Left kidney (tissue), 2 donors: ENCODE measurements around the gene REEP6. TPM values are rescaled to one million over a fixed set of nuclear protein-coding genes. Genes with fewer than 3 reads are reported as not detected.
"Not testable (repeated sequence)": the region's sequence is repeated elsewhere in the genome, so short reads cannot be mapped to it uniquely, and the experiment has no call there.

Experiments
- DNase-seq: peaks from one replicate; pipeline ENCODE4 v3.0.0-alpha.2; 2013
- polyA plus RNA-seq: library from polyadenylated mRNA; unstranded; fragments of 120-200 nt; gene quantifications from one replicate; pipeline ENCODE4 v1.2.1, GENCODE V29; 2013; ENCODE audit not compliant: insufficient read length

Gene REEP6
- polyA plus RNA-seq, 1 donor, result 15.7 TPM

GRCh38 chr19:1505991-1506881 lies 15.3 kb downstream of the REEP6 start:
- DNase-seq, result no peak

- DNase-seq, result no peak
Observed at GRCh38 chr19:1507192-1507660, 16.2 kb downstream of the REEP6 start.

- DNase-seq, result peak; percentile 95
Observed at GRCh38 chr19:1507763-1508506, 17.0 kb downstream of the REEP6 start.

GRCh38 chr19:1508507-1508856 lies 17.5 kb downstream of the REEP6 start:
- DNase-seq, result no peak

- DNase-seq, result no peak
Observed at GRCh38 chr19:1509602-1510441, 18.8 kb downstream of the REEP6 start.

GRCh38 chr19:1510442-1510806 lies 19.4 kb downstream of the REEP6 start:
- DNase-seq, result no peak

GRCh38 chr19:1510807-1511206 lies 19.8 kb downstream of the REEP6 start:
- no peak for DNase-seq

GRCh38 chr19:1511318-1512317 lies 20.6 kb downstream of the REEP6 start:
- DNase-seq, result no peak

GRCh38 chr19:1512671-1513498 lies 21.9 kb downstream of the REEP6 start, which contains the start of gene ADAMTSL5:
Gene ADAMTSL5 (minus strand): TSS chr19:1513019. CDS start chr19:1510943, 2,076 bp downstream.
- no peak for DNase-seq

- no peak for DNase-seq
Observed at GRCh38 chr19:1513499-1514294, 22.7 kb downstream of the REEP6 start.

- no peak for DNase-seq
Observed at GRCh38 chr19:1514295-1514661, 23.3 kb downstream of the REEP6 start.

- no peak for DNase-seq
Observed at GRCh38 chr19:1514986-1515721, 24.2 kb downstream of the REEP6 start.

GRCh38 chr19:1516395-1516753 lies 25.4 kb downstream of the REEP6 start:
- no peak for DNase-seq

- no peak for DNase-seq
Observed at GRCh38 chr19:1518471-1518870, 27.5 kb downstream of the REEP6 start.

- DNase-seq, result not testable (repeated sequence)
Observed at GRCh38 chr19:1519802-1520201, 28.8 kb downstream of the REEP6 start.

- no peak for DNase-seq
Observed at GRCh38 chr19:1520203-1520780, 29.3 kb downstream of the REEP6 start.

GRCh38 chr19:1521636-1522035 lies 30.7 kb downstream of the REEP6 start:
- no peak for DNase-seq

- DNase-seq, result no peak
Observed at GRCh38 chr19:1522061-1522460, 31.1 kb downstream of the REEP6 start.
